ENCODE measurements around the gene E2F2. TPM values are rescaled to one million over a fixed set of nuclear protein-coding genes. Genes with fewer than 3 reads are reported as not detected.
"Not testable (repeated sequence)": the region's sequence is repeated elsewhere in the genome, so short reads cannot be mapped to it uniquely, and the experiment has no call there.

Gene E2F2
- total RNA-seq, 2 donors from 2014 or later = 19.3 to 23.2 TPM

DNA sequence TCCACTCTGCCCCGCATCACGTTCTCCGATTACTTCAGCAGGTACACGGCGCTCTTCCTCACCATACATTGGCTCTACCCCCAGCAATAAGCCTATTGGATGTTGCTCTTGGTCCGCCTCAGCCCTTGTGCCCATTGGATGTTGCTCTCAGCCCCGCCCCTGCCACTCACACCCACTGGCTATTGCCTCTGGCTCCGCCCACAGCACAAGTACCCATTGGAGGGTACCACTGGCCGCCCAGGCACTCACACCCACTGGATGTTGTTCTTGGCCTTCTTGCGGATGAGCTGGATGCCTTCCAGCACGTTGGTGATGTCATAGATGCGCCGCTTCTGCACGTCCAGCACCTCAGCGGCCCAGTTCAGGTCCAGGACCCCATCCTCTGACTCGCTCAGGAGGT is 9.4 kb downstream of the E2F2 start:
- Mint-ChIP-seq H3K9me3 (no peaks in the 10 kb centered on the region), H3K27ac (peak overlapping the region in 1 of 2 donors; percentile 79), H3K36me3 (peaks cover 28 to 39% of the 10 kb centered on the region in 2 donors)
- DNase-seq (ENCODE audit: low spot score in 2 of 2) = no peak
- ATAC-seq = no peak

DNA sequence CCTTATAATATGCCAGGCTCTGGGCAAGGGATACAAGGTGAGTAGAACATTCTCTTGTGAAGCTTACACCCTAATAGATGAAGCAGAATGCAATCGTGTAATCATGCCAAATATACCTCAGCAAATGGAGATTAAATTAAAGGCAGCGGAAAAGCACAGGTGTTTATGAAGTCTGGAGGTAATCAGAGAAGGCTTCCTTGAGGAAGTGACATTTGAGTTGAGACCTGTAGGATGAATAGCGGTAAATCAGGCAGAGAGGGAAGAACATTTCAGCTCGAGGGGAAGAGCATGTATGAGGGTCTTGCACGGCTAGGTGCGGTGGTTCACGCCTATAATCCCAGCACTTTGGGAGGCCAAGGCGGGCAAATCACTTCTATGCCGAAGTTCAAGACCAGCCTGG is 13.5 kb downstream of the E2F2 start:
- no peak overlapping the region for H3K27ac Mint-ChIP-seq
- DNase-seq (ENCODE audit: low spot score in 2 of 2) (no peak), ATAC-seq (no peak)
- H3K36me3 Mint-ChIP-seq = peaks cover 33 to 40% of the 10 kb centered on the region in 2 donors
- no peaks in the 10 kb centered on the region for H3K9me3 Mint-ChIP-seq

DNA sequence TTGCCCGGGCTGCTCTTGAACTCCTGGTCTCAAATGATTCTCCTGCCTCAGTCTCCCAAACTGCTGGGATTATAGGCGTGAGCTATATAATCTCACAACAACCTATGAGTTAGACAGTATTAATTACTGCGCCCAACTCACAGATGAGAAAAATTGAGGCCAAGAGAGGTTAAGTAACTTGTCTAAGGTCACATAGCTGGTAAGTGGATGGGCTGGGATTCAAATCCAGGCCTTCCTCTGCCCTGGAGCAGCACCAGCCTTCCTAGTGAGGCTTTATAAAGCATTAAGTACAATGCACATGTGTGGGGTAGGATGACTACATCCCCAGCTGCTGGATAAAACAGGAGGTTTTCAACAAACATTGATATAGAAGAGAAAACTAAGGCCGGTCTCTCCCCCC is 15.1 kb downstream of the E2F2 start:
- no peak for ATAC-seq

DNA sequence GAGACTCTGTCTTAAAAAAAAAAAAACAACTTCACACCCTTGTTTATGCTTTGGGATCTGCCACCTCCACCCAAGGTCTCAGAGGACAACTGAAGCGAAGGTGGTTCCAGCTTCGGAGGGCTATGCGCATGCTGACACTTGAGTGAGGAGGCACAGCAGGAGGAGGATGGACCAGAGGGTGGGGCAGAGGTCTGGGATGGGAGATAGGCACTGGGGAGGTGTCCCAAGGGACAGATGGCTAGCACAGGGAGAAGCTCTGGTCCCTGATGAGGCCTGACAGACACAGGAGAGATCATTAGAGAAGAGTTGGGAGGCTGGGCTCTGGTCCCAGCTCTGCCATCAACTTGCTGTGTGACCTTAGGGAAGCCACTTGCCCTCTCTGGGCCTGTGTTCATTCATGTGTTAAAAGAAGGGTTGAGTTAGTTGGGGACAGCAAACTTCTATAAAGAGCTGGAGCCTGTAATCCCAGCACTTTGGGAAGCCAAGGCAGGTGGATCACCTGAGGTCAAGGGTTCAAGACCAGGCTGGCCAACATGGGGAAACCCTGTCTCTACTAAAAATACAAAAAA is 16.8 kb downstream of the E2F2 start:
- DNase-seq (ENCODE audit: low spot score in 2 of 2) (no peak), ATAC-seq (no peak)
- Mint-ChIP-seq H3K27ac (peak overlapping the region in 1 of 2 donors; percentile 11), H3K9me3 (no peaks in the 10 kb centered on the region), H3K36me3 (peaks cover 33 to 41% of the 10 kb centered on the region in 2 donors)

More for the DNA sequence above, 15.1 kb downstream of the E2F2 start:
- Mint-ChIP-seq H3K9me3 (no peaks in the 10 kb centered on the region), H3K36me3 (peaks cover 22 to 29% of the 10 kb centered on the region in 2 donors), H3K27ac (no peak overlapping the region)
- DNase-seq (ENCODE audit: low spot score in 2 of 2) = no peak

DNA sequence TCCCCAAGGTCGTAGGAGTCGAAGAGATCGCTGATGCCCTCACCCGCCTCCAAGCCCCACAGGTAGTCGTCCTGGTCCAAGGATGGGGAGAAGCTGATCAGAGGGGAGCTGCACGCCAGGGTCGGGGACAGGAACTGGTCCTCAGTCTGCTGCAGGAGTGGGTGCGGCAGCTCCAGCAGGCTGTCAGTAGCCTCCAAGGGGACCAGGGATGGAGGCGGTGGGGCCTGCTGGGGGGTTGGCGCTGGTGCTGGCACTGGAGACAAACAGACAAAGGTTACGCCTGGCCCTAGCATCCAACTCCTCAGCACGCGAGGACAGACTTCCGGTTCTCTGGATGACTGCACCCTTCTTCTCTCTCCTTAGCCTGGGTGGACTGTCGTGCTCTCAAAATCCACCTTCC is 21.1 kb downstream of the E2F2 start:
- Mint-ChIP-seq H3K9me3 (no peaks in the 10 kb centered on the region), H3K36me3 (peaks cover 22 to 26% of the 10 kb centered on the region in 2 donors), H3K27ac (peak overlapping the region in 1 of 2 donors; percentile 69)
- DNase-seq (ENCODE audit: low spot score in 2 of 2) (no peak), ATAC-seq (no peak)

DNA sequence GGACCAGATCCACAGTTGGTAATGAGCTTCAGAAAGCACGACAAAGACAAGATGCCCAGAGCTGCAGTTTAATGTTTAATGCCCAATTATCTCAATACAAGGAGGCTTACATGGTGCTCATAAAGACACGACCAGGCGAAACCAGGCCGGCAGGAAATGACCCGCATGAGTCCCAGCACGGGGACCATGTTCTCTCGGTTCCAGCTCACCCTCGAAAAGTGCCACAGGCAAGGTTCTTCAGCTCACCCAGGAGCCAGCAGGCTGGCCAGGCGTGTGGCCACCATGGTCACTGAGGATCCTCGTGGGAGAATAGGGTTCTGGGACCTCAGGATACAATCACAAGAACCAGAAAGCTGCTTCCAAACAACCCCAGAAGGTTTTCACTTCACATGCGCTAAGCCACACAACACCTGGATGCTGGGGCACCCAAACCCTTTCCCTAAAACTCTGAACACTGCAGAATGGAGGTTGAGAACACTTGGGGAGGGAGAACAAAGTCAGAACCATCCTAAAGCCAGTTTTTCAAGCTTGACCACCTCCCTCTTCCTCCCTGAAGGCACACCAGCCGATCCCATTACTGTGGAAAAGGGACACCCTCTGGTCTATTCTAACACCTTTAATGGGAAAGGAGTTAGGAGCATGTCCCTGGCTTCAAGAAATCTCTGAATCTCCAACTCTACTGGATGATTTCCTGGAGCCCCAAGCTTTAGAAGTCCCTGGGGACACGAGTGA is 24.5 kb downstream of the E2F2 start:
- H3K27ac Mint-ChIP-seq = no peak overlapping the region

DNA sequence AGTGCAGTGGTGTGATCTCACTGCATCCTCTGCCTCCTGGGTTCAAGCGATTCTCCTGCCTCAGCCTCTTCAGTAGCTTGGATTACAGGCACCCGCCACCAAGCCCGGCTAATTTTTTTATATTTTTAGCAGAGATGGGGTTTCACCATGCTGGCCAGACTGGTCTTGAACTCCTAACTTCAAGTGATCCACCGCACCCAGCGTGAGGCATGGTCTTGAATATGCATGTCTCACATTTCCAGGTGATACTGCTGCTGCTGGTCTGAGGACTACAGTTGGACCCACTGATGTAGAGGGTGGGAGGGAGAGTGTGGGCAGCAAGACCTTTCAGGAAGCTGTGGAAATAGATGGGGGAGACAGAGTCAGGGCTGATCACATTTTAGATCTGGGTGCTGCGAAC is 25.2 kb downstream of the E2F2 start:
- no peak overlapping the region for H3K27ac Mint-ChIP-seq
- H3K36me3 Mint-ChIP-seq = peaks cover 15 to 17% of the 10 kb centered on the region in 2 donors
- DNase-seq (ENCODE audit: low spot score in 2 of 2) = no peak
- no peak for ATAC-seq
- no peaks in the 10 kb centered on the region for H3K9me3 Mint-ChIP-seq

More for the DNA sequence above, 24.5 kb downstream of the E2F2 start:
- H3K36me3 Mint-ChIP-seq = peaks cover 19 to 22% of the 10 kb centered on the region in 2 donors
- no peaks in the 10 kb centered on the region for H3K9me3 Mint-ChIP-seq
- ATAC-seq = no peak
- DNase-seq (ENCODE audit: low spot score in 2 of 2) = no peak

DNA sequence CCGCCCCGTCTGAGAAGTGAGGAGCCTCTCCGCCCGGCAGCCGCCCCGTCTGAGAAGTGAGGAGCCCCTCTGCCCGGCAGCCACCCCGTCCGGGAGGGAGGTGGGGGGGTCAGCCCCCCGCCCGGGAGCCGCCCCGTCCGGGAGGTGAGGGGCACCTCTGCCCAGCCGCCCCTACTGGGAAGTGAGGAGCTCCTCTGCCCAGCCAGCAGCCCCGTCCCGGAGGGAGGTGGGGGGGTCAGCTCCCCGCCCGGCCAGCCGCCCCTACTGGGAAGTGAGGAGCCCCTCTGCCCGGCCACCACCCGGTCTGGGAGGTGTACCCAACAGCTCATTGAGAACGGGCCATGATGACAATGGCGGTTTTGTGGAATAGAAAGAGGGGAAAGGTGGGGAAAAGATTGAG is 26.9 kb downstream of the E2F2 start:
- H3K27ac Mint-ChIP-seq; ATAC-seq; H3K9me3 Mint-ChIP-seq; DNase-seq (ENCODE audit: low spot score in 2 of 2); H3K36me3 Mint-ChIP-seq: not testable (repeated sequence)

DNA sequence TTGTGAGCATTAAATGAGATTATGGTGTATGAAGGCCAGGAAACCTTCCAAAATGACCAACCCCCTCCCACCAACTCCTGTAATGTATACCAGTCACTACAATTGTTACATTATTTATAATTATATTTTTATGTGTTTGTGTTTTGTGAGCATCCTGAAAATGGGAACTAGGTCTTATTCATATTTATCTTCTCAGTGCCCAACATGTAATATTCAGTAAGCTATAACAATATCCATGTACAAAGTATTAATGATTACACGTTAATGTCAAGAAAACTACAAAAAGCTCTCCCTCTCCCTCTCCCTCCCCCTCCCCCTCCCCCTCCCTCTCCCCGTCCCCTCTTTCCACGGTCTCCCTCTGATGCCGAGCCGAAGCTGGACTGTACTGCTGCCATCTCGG is 28.1 kb downstream of the E2F2 start:
- DNase-seq (ENCODE audit: low spot score in 2 of 2) = no peak
- Mint-ChIP-seq H3K27ac (no peak overlapping the region), H3K36me3 (no peaks in the 10 kb centered on the region), H3K9me3 (no peaks in the 10 kb centered on the region)
- no peak for ATAC-seq

DNA sequence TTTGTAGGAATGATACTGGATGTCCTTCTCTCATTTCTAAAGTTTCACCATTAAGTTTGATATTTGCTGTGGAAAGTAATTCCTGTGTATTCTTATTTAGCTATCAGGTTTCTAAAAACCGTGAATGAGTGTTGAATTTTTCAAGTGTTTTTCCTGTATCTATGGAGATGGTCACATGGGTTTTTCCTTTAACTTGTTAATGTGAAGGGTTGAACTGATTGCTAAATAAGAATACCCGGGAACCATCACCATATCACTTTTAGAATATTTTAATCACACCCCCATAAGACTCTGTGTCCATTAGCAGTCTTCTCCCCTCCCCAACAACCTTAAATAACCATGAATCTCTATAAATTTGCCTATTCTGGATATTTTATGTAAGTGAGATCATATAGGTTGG is 30.6 kb downstream of the E2F2 start:
- H3K9me3 Mint-ChIP-seq = no peaks in the 10 kb centered on the region
- ATAC-seq = no peak
- no peak for DNase-seq (ENCODE audit: low spot score in 2 of 2)
- H3K27ac Mint-ChIP-seq = no peak overlapping the region
- H3K36me3 Mint-ChIP-seq = no peaks in the 10 kb centered on the region

DNA sequence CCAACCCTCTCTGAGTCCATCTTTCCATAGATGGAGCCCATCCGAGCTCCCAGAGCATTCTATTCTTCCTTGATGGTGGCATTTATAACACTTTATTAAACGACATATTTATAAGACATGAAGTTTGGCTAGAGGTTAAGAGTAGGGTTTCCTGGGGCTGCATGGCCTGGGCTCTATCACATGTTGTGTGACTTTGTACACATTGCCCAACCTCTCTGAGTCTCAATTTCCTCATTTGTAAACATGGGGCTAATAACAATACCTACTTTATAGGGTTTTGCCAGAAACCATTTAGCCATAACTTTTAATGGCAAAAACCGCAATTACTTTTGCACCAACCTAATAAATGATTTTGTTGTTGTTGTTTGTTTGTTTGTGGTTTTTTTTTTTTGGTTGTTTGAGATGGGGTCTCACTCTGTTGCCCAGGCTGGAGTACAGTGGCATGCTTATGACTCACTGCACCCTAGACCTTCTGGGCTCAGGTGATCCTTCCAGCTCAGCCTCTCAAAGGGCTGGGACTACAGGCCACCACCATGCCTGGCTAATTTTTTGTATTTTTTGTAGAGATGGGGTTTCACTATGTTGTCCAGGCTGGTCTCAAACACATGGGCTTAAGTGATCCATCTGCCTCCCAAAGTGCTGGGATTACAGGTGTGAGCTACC is 33.1 kb downstream of the E2F2 start:
- ATAC-seq = no peak
- DNase-seq (ENCODE audit: low spot score in 2 of 2) = no peak
- H3K27ac Mint-ChIP-seq = peak overlapping the region in 1 of 2 donors; percentile 62
- H3K36me3 Mint-ChIP-seq = no peaks in the 10 kb centered on the region
- no peaks in the 10 kb centered on the region for H3K9me3 Mint-ChIP-seq

DNA sequence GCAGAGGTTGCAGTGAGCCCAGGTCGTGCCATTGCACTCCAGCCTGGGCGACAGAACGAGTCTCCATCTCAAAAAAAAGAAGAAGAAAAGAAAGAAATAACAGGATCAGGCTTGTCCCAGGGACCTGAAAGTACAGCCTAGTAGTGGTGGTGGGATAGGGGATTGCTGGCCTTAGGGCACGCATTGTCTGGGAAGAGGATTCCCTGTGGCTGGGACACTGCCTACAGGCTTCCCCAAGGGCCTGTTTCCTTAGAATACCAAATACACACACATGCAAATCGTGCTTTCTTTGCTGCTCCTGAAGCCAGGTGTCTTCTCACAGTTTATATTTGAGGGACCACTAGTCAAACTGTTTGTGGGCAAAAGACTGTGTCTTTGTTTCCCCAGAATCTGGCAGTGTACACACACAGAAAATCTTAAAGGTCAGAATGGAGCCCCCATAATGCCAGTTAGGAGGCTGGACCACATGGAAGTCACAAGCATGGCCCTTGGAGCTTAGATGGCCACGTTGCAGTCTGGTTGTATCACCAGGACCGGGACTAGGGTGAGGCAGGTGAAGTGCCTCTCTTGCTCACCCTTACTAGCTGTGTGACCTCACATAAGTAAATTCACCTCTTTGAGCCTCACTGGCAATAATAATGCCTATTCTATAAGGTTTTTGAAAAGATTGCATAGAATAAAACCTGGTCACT is 34.4 kb downstream of the E2F2 start:
- Mint-ChIP-seq H3K36me3 (no peaks in the 10 kb centered on the region), H3K27ac (peak overlapping the region in 1 of 2 donors; percentile 62), H3K9me3 (no peaks in the 10 kb centered on the region)
- DNase-seq (ENCODE audit: low spot score in 2 of 2) = no peak
- ATAC-seq = peak; percentile 24 to 28

DNA sequence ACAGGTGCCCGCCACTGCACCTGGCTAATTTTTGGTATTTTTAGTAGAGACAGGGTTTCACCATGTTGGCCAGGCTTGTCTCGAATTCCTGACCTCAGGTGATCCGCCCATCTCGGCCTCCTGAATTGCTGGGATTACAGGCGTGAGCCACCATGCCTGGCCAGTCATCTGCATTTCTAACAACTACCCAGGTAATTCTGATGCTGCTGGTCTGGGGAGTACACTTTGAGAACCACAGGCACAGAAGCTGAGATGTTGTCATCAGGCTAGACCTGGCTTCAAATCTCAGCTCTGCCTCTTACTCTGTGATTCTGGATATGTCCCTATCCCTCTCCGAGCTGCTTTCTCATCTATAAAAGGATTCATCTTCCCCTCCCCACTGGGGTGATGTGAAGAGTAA is 36.2 kb downstream of the E2F2 start:
- H3K36me3 Mint-ChIP-seq; H3K27ac Mint-ChIP-seq; ATAC-seq; DNase-seq (ENCODE audit: low spot score in 2 of 2); H3K9me3 Mint-ChIP-seq: not testable (repeated sequence)

DNA sequence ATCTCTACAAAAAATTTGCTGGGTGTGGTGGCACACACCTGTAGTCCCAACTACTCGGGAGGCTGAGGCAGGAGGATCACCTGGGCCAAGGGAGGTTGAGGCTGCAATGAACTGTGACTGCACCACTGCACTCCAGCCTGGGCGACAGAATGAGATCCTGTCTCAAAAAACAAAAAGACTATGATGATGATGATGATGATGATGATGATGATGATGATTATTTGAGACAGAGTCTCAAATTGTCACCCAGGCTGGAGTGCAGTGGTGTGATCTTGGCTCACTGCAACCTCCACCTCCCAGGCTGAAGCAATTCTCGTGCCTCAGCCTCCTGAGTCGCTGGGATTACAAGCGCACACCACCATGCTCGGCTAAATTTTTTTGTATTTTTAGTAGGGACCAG is 38.3 kb downstream of the E2F2 start:
- ATAC-seq; H3K27ac Mint-ChIP-seq; H3K9me3 Mint-ChIP-seq; DNase-seq (ENCODE audit: low spot score in 2 of 2); H3K36me3 Mint-ChIP-seq: not testable (repeated sequence)

DNA sequence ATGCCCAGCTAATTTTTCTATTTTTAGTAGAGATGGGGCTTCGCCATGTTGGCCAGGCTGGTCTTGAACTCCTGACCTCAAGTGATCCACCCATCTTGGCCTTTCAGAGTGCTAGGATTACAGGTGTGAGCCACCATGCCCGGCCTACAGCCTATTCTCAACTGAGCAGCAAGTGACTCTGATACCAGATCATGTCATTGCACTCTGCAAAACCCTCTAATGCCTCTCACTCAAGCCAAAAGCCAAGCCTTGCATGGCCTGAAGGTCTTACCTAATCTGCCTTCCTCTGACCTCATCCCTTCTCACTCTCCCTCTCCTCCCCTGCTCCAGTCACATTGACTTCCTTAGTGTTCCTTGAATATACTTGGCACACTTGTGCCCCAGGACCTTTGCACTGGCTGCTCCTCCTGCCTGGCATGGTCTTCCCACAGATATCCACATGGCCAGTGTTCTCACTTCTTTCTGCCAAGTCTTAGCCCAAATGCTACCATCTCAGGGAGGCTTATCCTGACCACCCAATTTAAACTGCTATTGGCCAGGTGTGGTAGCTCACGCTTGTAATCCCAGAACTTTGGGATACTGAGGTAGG is 38.8 kb downstream of the E2F2 start:
- H3K9me3 Mint-ChIP-seq = no peaks in the 10 kb centered on the region

DNA sequence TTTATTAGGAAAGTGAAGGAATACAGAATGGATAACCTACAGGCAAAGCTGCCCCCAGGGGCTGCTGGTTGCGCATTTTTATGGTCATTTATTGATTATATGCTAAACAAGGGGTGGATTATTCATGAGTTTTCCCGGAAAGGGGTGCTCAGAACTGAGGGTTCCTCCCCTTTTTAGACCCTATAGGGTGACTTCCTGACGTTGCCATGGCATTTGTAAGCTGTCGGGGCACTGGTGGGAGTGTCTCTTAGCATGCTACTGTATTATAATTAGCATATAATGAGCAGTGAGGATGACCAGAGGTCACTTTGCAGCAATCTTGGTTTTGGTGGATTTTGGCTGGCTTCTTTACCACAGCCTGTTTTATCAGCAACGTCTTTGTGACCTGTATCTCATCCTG is 41.2 kb downstream of the E2F2 start:
- Mint-ChIP-seq H3K9me3 (no peaks in the 10 kb centered on the region), H3K36me3 (no peaks in the 10 kb centered on the region), H3K27ac (no peak overlapping the region)
- no peak for ATAC-seq
- DNase-seq (ENCODE audit: low spot score in 2 of 2) = no peak

More for the DNA sequence above, 38.8 kb downstream of the E2F2 start:
- Mint-ChIP-seq H3K27ac (no peak overlapping the region), H3K36me3 (no peaks in the 10 kb centered on the region)
- DNase-seq (ENCODE audit: low spot score in 2 of 2) (no peak), ATAC-seq (no peak)

DNA sequence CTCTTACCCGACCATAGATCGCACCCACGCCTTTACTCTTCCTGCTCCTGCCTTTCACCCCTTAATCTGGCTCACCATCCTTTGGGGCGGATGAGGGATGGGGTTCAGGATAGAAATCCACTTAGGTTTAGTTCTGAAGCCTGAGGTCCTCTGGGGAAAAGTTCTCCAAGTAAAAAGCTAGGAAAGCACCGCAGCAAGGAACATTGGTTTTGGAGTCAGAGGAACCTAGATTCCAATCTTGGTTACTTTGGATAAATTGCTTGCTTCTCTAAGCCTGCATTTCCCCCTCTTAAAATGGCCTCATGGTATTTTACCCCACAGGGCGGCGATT is 46.1 kb downstream of the E2F2 start:
- ATAC-seq (no peak), DNase-seq (ENCODE audit: low spot score in 2 of 2) (no peak)
- Mint-ChIP-seq H3K36me3 (no peaks in the 10 kb centered on the region), H3K9me3 (no peaks in the 10 kb centered on the region), H3K27ac (no peak overlapping the region)
